Nucleus accumbens (tissue), 56 donors: Measurements from ENCODE around the gene PNPLA1.
A peak's percentile ranks its signal among the peaks of the same experiment; 100 is the strongest.

ENCODE experiments used
- DNase-seq, 56 donors: peaks; one replicate each; lab custom pipeline; 2025; lab: John Stamatoyannopoulos, UW

The PNPLA1 gene

DNA sequence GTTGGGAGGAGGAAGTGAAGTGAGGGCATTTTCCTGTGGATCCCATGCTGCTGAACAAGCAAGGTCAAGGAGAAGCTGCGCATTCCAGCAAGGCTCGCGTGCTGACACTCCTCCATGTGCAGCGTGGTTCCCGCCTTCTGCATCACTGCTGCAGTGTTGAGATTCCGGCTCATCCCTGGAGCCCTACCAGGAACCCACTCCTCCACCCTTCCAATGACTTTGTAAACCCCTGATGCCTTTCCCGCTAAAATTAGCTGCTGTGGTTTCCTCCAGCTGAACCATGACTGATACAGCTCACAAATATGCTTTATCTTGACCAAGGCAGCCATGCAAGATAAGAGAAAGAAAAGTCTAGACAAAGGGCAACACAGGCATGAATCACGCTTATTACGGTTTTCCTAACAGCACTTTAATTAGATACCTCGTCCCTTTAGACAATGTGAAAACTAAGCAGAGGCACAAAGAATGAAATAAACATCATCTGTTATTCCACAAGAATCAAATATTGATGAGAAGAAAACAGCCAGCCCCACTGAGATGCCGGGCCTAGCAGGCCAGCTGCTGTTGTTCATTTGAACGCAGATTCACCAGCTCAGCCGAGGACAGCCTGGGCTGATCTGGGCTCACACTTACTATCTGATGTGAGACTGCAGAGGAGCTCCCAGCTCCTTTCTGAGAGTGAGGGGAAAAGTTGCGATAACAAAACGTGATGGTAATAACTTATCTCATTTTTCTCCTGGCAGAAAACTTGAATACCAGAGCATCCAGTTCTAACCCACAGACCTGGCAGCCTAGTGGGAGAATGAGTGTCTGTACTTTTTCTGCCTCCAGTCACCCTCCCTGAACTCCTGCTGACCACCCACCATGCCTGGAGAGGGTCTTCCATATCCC is 81.1 kb downstream of the PNPLA1 start:
- DNase-seq: no peak

DNA sequence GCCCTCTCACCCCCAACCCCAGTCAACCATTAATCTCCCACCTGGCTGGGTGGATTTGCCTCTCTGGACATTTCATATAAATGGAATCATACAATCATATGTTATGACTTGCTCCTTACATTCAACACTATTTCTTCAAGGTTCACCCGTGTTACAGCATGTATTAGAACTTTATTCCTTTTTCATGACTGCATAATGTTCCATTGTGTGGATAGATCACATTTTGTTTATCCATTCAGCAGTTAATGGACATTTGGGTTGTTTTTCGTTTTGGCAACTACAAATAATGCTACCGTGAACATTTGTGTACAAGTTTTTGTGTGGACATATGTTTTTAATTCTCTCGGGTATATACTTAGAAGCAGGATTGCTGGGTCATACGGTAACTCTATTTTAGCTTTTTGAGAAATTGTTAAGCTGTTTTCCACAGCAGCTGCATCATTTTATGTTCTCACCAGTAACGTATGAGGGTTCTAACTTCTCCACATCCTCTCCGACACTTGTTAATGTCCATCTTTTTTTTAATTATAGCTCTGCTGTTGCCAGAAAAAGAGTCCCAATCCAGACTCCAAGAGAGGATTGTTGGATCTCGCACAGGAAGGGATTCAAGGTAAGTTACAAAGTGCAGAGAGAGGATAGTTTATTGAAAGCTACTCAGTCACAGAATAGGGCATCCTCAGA is 82.8 kb downstream of the PNPLA1 start:
- no peak for DNase-seq

DNA sequence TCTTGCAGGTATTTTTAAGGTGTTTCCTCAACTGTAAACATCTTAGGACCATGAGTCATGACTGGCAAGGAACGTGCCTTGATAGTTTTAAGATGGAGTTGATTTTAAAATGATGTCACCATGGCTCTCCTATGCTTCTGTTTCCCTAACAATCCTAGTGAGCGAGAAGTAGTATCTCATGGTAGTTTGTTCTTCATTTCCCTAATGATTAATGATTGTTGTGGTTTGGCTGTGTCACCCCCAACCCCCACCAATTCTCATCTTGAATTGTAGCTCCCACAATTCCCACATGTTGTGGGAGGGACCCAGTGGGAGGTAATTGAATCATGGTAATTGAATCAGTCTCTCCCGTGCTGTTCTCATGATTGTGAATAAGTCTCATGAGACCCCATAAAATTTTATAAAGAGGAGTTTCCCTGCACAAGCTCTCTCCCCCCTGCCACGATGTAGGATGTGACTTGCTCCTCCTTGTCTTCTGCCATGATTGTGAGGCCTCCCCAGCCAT is 83.6 kb downstream of the PNPLA1 start:
- peak in 1 of 56 donors; percentile 9 for DNase-seq

DNA sequence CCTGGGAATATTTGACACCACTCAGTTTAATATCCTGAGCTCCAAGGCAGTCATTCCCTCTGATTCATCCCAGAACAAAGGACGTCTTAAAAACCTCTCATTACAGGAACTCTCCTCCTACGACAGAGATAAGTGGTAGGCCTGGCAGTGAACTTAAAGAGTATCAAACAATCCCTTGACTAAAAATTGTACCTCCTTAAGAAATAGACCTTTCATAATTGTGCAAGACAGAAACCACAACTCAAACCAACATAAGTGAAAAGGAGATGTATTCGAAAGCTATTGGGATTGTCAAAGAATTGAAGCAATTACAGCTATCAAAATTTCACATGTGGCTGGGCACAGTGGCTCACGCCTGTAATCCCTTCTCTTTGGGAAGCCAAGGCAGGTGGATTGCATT is 86.0 kb downstream of the PNPLA1 start:
- no peak for DNase-seq

DNA sequence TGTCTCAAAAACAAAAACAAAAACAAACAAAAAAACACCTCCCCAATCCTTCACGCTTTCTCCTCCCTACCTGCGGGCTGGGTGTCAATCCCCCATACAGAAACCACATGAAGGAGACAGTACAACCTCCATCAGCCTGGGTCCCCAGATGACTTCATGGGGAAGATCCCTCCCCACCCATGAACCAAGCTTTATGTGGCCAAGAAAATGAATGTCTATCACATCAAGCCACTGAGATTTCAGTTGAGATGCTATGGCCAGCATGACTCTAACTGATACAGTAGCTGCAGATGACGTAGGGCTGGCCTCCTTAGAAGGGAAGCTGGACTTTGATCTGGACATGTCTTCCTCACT is 88.0 kb downstream of the PNPLA1 start:
- DNase-seq: peak in 2 of 56 donors; percentile 43
